Activated T-cell treated with anti-CD3 and anti-CD28 coated beads, Interleukin-2, amount 50 U/mL, for 24 hours (primary cell): Measurements from ENCODE around the gene SUDS3.

Experiments used
- DNase-seq: peaks from one replicate; pipeline ENCODE4 v3.0.0-alpha.2; 2020
- H3K27ac Mint-ChIP-seq: 2 replicates; pipeline ENCODE4 v1.8.0; 2020; ENCODE audit warnings: mild to moderate bottlenecking, mixed read lengths
- H3K27me3 Mint-ChIP-seq: 2 replicates; pipeline ENCODE4 v1.8.0; 2020; ENCODE audit warnings: mixed read lengths
- H3K36me3 Mint-ChIP-seq: 2 replicates; pipeline ENCODE4 v1.8.0; 2020; ENCODE audit warnings: low read depth, mixed read lengths
- H3K4me1 Mint-ChIP-seq: 2 replicates; pipeline ENCODE4 v1.8.0; 2020; ENCODE audit warnings: low read depth, mixed read lengths
- H3K4me3 Mint-ChIP-seq: 2 replicates; pipeline ENCODE4 v1.8.0; 2020; ENCODE audit warnings: mild to moderate bottlenecking, moderate library complexity, mixed read lengths
- H3K9me3 Mint-ChIP-seq: 2 replicates; pipeline ENCODE4 v1.8.0; 2020; ENCODE audit warnings: mixed read lengths

The SUDS3 gene

GRCh38 chr12:118376089-118377020 is at the start of gene SUDS3:
Gene SUDS3 (plus strand): TSS chr12:118376555. CDS start chr12:118376692, 137 bp downstream.
- Mint-ChIP-seq H3K36me3 (peaks cover 31% of the 10 kb centered on the region), H3K9me3 (no peaks in the 10 kb centered on the region), H3K27ac (peak within 1 kb of the TSS; percentile 100), H3K4me3 (peak within 1 kb of the TSS; percentile 92), H3K4me1 (peaks cover 40% of the 10 kb centered on the region), H3K27me3 (no peaks in the 10 kb centered on the region)
- DNase-seq = peak; percentile 99

- peaks cover 38% of the 10 kb centered on the region for H3K36me3 Mint-ChIP-seq
- no peaks in the 10 kb centered on the region for H3K27me3 Mint-ChIP-seq
- peaks cover 38% of the 10 kb centered on the region for H3K4me1 Mint-ChIP-seq
- no peak overlapping the region for H3K27ac Mint-ChIP-seq
- H3K9me3 Mint-ChIP-seq = no peaks in the 10 kb centered on the region
- H3K4me3 Mint-ChIP-seq = no peak overlapping the region
- no peak for DNase-seq
These were observed 49.4 kb upstream of the SUDS3 start for GRCh38 chr12:118326991-118327390.

- Mint-ChIP-seq H3K27me3 (no peaks in the 10 kb centered on the region), H3K9me3 (no peaks in the 10 kb centered on the region)
These were observed 49.0 kb upstream of the SUDS3 start for GRCh38 chr12:118327391-118327790.

GRCh38 chr12:118328486-118329330 is 47.6 kb upstream of the SUDS3 start:
- Mint-ChIP-seq H3K4me1 (peaks cover 50% of the 10 kb centered on the region), H3K27ac (no peak overlapping the region), H3K27me3 (no peaks in the 10 kb centered on the region), H3K4me3 (no peak overlapping the region), H3K36me3 (peaks cover 45% of the 10 kb centered on the region), H3K9me3 (no peaks in the 10 kb centered on the region)
- no peak for DNase-seq

More at GRCh38 chr12:118327391-118327790, 49.0 kb upstream of the SUDS3 start:
- DNase-seq = no peak
- Mint-ChIP-seq H3K4me1 (peaks cover 41% of the 10 kb centered on the region), H3K36me3 (peaks cover 38% of the 10 kb centered on the region), H3K4me3 (no peak overlapping the region), H3K27ac (no peak overlapping the region)

- Mint-ChIP-seq H3K27ac (no peak overlapping the region), H3K4me1 (peaks cover 52% of the 10 kb centered on the region), H3K27me3 (no peaks in the 10 kb centered on the region), H3K9me3 (no peaks in the 10 kb centered on the region), H3K36me3 (peaks cover 56% of the 10 kb centered on the region), H3K4me3 (no peak overlapping the region)
- no peak for DNase-seq
These were observed 45.8 kb upstream of the SUDS3 start for GRCh38 chr12:118330421-118331018.

GRCh38 chr12:118332511-118332910 is 43.8 kb upstream of the SUDS3 start:
- Mint-ChIP-seq H3K9me3 (no peaks in the 10 kb centered on the region), H3K4me1 (peaks cover 63% of the 10 kb centered on the region), H3K27me3 (no peaks in the 10 kb centered on the region), H3K27ac (no peak overlapping the region), H3K4me3 (no peak overlapping the region), H3K36me3 (peaks cover 59% of the 10 kb centered on the region)
- DNase-seq = no peak

GRCh38 chr12:118334241-118334640 is 42.1 kb upstream of the SUDS3 start:
- Mint-ChIP-seq H3K27me3 (no peaks in the 10 kb centered on the region), H3K27ac (no peak overlapping the region), H3K36me3 (peaks cover 66% of the 10 kb centered on the region), H3K9me3 (no peaks in the 10 kb centered on the region), H3K4me1 (peaks cover 61% of the 10 kb centered on the region), H3K4me3 (no peak overlapping the region)
- DNase-seq = no peak

- H3K27ac Mint-ChIP-seq = no peak overlapping the region
- no peak for DNase-seq
- no peak overlapping the region for H3K4me3 Mint-ChIP-seq
- peaks cover 59% of the 10 kb centered on the region for H3K4me1 Mint-ChIP-seq
- no peaks in the 10 kb centered on the region for H3K9me3 Mint-ChIP-seq
- no peaks in the 10 kb centered on the region for H3K27me3 Mint-ChIP-seq
- peaks cover 67% of the 10 kb centered on the region for H3K36me3 Mint-ChIP-seq
These were observed 41.3 kb upstream of the SUDS3 start for GRCh38 chr12:118334939-118335567.

GRCh38 chr12:118336123-118336522 is 40.2 kb upstream of the SUDS3 start:
- Mint-ChIP-seq H3K27me3 (no peaks in the 10 kb centered on the region), H3K9me3 (no peaks in the 10 kb centered on the region), H3K36me3 (peaks cover 59% of the 10 kb centered on the region), H3K4me3 (no peak overlapping the region), H3K27ac (no peak overlapping the region), H3K4me1 (peaks cover 50% of the 10 kb centered on the region)
- DNase-seq = no peak

GRCh38 chr12:118337194-118337838 is 39.0 kb upstream of the SUDS3 start:
- no peak for DNase-seq
- no peak overlapping the region for H3K27ac Mint-ChIP-seq
- H3K27me3 Mint-ChIP-seq = no peaks in the 10 kb centered on the region
- H3K9me3 Mint-ChIP-seq = no peaks in the 10 kb centered on the region
- no peak overlapping the region for H3K4me3 Mint-ChIP-seq
- H3K36me3 Mint-ChIP-seq = peaks cover 61% of the 10 kb centered on the region
- peaks cover 49% of the 10 kb centered on the region for H3K4me1 Mint-ChIP-seq

GRCh38 chr12:118342090-118342489 is 34.3 kb upstream of the SUDS3 start:
- H3K36me3 Mint-ChIP-seq = peaks cover 40% of the 10 kb centered on the region
- H3K4me3 Mint-ChIP-seq = no peak overlapping the region
- DNase-seq = no peak
- H3K4me1 Mint-ChIP-seq = peaks cover 45% of the 10 kb centered on the region
- no peaks in the 10 kb centered on the region for H3K27me3 Mint-ChIP-seq
- no peaks in the 10 kb centered on the region for H3K9me3 Mint-ChIP-seq
- no peak overlapping the region for H3K27ac Mint-ChIP-seq

GRCh38 chr12:118344829-118345228 is 31.5 kb upstream of the SUDS3 start:
- no peak for DNase-seq
- H3K4me1 Mint-ChIP-seq = peaks cover 48% of the 10 kb centered on the region
- no peak overlapping the region for H3K27ac Mint-ChIP-seq
- H3K27me3 Mint-ChIP-seq = no peaks in the 10 kb centered on the region
- peaks cover 26% of the 10 kb centered on the region for H3K36me3 Mint-ChIP-seq
- H3K4me3 Mint-ChIP-seq = no peak overlapping the region
- no peaks in the 10 kb centered on the region for H3K9me3 Mint-ChIP-seq

- Mint-ChIP-seq H3K4me1 (peaks cover 50% of the 10 kb centered on the region), H3K9me3 (no peaks in the 10 kb centered on the region), H3K27me3 (no peaks in the 10 kb centered on the region), H3K36me3 (peaks cover 23% of the 10 kb centered on the region), H3K27ac (peak overlapping the region; percentile 26), H3K4me3 (no peak overlapping the region)
- DNase-seq = no peak
These were observed 31.0 kb upstream of the SUDS3 start for GRCh38 chr12:118345355-118345754.

GRCh38 chr12:118346895-118347294 is 29.5 kb upstream of the SUDS3 start:
- Mint-ChIP-seq H3K4me1 (peaks cover 54% of the 10 kb centered on the region), H3K36me3 (peaks cover 24% of the 10 kb centered on the region), H3K9me3 (no peaks in the 10 kb centered on the region), H3K27ac (peak overlapping the region; percentile 60), H3K4me3 (no peak overlapping the region), H3K27me3 (no peaks in the 10 kb centered on the region)
- DNase-seq = no peak
